Renal cortical epithelial cell (primary cell): Measurements from ENCODE around the gene SEC31A. TPM values are rescaled to one million over a fixed set of nuclear protein-coding genes. Genes with fewer than 3 reads are reported as not detected.
"Not testable (repeated sequence)": the region's sequence is repeated elsewhere in the genome, so short reads cannot be mapped to it uniquely, and the experiment has no call there.

Source experiments
- DNase-seq: peaks from one replicate; pipeline ENCODE4 v3.0.0-alpha.2; 2011; ENCODE audit warnings: low read depth
- total RNA-seq: library from RNA; depleted of rRNA; stranded (reverse); fragments of >200 nt; gene quantifications from 2 replicates; pipeline ENCODE4 v1.2.3, GENCODE V29; 2014

Gene SEC31A
- total RNA-seq, 1 donor from 2014 or later, result 381 TPM

DNA sequence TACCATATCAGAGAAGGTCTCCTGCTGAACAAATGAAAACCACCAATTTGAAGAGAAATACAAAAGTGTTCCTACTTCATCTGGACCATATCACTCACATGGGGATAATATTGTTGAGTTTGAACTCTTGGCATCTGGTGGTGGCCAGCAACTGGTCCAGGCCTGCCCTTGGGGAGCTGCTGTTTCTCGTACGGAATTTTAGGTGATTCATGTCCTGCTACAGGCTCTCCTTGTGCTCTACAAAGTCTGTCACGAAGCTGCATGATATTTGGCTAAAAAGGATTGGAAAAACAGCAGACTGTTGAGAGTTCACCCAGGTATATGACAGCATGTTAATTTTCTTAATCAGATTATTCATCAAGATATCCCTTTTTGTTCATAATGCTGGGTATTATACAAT lies 42.2 kb downstream of the SEC31A start:
- DNase-seq, result no peak

DNA sequence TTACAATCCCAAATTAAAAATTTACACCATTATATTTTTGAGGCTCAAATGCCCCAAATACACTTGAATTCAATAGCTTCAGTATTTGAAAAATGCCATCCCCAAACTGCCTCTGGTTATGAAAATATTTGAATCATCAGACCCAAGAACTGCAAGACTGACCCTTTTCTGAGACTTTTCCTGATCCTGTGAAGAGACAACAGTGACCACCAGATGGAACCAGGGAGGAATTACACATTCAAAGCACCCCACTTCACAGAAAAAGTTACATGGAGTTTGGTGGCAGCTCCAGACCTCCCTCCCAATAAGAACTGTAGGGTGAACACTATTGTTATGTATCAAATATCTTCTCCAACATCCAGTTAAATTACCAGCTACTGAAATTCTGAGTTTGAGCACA lies 48.4 kb downstream of the SEC31A start:
- DNase-seq, result peak; percentile 11

DNA sequence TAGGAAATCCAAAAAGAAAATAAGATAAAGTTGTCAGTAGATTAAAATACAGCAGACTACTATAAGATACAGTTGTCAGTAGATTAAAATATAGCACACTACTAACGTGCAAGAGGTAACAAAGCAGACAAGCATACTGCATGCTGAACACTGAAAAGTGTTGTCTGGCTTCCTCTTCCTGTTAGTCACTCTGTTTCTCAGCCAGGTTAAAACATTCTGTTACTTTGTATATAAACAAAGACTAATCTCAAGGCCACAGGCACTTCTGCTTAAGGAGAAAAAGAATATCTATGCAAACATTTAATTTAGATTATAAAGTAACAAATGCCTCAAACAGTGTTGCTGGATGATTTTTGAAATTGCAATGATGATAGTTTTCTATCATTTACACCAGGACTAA lies 51.3 kb downstream of the SEC31A start:
- DNase-seq, result no peak

DNA sequence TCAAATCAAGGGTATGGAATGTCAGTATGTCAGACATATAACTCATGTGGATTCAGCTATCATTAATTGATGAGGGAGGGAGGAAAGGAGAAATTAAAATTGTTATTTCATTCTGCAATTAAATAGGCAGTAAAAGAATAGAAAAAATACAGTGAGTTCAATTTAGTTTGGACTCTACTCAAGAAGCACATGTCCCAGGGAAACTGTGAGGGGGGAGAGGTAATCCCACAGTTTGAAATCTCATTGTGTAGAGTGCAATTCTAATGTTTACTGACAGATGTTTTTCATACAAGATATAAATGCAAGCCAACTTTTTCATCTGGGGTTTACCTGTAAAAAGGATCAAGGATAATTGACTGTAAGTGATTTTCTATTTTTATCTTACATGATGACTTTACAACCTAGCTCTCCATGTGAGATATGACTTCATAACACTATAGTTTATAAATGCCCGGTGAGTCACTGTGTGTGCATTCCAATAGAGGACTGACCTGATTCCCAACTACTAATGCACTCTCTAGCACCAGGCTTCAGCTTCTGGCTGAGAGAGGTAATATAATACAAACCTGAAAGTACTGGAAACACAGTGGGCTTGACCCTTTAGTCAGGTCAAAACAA lies 57.1 kb downstream of the SEC31A start:
- DNase-seq, result peak; percentile 32

DNA sequence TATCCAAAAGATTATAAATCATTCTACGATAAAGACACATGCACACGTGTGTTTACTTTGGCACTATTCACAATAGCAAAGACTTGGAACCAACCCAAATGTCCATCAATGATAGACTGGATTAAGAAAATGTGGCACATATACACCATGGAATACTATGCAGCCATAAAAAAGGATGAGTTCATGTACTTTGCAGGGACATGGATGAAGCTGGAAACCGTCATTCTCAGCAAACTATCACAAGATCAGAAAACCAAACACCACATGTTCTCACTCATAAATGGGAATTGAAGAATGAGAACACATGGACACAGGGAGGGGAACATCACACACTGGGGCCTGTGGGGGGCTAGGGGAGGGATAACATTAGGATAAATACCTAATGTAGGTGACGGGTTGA lies 57.9 kb downstream of the SEC31A start:
- not testable (repeated sequence) for DNase-seq

DNA sequence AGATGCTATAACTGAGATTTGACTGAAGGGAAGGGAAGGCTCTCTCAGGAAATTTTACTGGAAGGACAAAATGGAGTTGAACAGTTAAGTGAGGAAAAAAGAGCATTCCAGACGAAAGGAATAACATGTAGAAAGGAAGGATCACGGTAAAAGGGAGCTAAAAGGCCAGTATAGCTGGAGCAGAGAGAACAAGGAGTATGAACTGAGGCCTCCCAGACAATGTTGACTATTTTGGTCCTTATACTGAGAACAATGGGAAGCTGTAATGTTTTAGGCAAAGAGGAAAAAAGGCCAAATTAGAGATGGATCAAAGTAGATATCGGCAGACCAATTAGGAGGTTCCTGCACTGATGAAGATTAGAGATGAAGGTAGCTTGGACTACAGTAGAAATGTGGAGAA lies 65.5 kb downstream of the SEC31A start:
- DNase-seq, result no peak

DNA sequence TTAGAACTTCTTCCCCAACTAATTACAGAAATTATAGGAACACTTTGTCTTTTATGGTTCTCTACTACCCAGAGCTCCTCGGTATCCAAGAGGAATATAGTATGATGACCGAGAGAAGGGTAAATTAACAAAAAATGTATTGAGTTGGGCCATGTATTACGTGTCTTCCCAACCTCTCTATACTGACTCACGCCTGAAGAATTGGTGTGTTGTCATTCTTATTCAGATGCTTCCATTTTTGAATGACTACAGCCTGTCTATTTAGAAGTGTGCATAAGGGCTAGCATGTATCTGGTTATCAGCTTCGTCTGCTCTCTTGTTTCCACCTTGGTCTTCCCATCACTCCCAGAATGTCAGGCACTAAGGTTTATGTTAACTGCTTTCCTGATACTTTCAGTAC lies 67.9 kb downstream of the SEC31A start:
- DNase-seq, result no peak

DNA sequence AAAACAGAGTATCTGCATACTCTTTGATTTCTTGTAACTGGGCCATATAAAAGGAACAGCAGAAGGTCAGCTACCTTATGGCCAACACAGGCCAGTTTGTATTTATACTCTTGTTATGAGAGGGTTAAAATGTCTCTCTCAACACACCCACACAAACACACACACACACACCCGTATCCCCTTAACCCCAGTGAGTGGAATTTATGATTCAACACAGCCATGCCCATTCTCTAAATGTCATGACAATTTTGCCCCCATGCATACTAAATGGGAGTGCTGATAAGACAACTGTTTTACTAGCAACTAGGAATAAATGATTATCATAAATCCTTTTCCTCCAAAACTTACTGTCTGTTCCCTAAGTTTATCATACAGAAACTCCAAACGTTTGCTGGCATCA lies 70.3 kb downstream of the SEC31A start:
- DNase-seq, result no peak

DNA sequence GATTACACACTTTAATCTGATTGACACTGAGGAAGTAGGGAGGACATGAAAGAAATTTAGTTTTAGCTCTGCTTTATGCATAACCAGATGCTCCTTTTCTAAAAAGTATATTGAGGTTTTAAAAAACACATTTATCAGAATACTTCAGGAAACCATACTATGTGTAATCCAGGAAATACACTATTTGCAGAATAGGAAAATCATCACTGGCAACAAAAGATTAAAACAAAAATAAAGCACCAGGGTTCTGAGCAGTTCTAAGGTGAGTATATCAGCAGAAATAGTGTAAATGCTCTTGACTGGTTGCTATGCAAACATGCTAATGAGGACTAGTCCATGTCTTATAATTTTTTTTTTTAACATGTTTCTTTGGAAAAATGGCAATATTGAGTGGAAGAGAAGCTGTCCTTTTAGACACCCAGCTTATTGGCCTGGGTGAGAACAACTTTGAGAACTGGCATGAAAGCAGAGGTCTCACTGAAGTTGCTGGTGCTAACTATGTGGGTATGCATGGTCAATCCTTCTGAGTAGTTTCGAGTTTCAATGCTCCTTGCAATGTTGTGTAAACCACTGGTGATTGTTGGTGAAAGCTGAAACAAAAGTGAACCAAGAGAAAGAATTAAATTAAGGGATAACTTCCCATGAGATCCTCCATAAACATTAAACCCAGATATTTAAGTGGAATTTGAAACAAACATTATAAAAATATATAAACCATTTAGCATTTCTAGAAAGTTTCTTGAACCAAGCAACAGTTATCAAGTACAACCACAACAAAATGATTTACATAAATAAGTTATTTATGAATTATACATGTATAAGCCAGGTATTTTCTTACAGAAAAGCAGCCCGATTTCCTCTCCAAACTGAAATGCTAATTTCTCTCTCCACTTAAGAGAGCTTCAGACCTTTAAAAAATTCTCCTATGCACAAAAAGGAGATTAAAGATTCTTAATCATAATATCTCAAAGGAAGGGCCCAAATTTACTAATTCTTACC lies 72.0 kb downstream of the SEC31A start:
- DNase-seq, result no peak

DNA sequence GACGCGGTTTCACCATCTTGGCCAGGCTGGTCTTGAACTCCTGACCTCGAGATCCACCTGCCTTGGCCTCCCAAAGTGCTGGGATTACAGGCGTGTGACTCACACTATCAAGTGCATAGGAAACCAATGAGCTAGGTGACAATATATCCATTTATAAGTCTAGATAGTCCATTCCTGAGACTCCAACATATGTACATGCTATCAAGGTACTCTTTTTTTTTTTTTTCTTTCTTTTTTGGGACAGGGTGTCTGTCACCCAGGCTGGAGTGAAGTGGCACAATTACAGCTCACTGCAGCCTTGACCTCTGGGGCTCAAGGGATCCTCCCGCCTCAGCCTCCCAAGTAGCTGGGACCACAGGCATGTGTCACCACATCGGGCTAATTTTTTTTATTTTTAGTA lies 74.1 kb downstream of the SEC31A start:
- DNase-seq, result not testable (repeated sequence)

DNA sequence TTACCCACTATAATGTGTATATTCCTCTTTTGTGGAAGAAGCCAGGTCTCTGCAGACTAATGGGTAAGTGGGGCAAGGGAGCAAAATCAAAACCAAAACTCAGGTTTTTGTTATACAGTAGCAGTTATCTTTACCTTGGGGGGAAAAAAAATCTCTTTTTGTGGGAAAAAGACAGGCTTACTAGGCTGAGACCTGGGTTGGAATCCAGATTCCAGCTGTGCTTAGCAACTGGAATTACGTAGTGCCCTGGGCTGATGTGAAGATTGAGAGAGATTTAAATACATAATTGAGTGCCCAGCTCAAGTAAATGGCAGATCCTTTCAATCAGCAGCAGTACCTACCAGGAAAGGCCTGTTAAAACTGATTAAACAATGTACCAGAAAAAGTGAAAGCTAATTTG lies 76.9 kb downstream of the SEC31A start:
- DNase-seq, result no peak

DNA sequence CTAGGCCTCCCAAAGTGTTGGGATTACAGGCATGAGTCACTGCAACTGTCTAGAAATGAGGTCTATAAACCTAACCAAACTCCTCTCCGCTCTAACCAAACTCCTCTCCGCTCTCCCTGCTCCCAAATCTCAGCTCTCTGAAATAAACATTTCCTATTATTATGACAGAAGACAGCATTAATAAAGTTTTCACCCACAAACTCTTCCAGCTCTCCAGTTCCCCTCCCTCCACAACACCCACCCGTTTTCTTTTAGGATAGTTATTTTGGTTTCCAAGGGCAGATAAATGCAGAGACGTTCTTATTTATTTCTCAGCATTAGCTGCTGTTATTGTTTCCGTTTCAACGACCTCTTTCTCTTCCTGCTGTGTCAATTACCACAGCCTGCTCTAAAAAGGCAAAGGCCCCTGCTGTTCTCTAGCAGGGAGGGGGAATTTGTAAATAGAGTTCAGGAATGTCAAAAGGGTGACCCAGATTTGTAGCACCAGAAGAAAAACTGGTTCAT lies 79.1 kb downstream of the SEC31A start:
- DNase-seq, result no peak

DNA sequence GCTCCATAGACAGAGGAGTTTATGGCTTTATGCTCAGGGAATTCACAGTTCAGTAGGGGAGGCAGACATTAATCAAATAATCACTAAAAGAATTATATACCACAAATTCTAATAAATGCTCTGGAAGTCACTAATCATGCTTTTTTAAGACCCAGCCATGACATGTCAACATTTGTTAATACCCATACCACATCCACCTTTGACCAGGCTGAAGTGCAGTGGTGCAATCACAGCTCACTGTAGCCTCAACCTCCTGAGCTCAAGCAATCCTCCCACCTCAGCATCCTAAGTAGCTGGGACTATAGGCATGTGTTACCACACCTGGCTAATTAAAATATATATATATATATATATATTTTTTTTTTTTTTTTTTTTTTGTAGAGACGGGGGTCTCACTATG lies 79.6 kb downstream of the SEC31A start:
- DNase-seq, result no peak

DNA sequence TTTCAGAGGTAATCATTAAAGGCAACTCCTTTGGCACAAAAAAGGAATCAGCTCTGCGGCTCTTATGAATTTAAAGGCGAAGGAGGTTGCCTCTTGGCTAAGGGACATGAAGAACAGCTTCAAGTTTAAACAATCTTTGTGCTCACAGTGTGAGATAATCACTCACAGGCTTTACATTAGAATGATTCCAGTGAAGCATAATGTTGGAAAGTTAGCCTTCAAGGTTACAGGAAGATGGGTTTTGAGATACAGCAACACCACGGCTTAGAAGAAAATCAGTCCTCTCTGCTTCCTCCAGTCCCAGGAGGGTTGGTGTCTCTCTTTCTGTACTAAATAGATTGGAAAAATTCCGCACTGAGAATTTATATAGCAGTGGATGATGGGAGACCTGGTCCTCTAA lies 80.8 kb downstream of the SEC31A start:
- peak; percentile 44 for DNase-seq

DNA sequence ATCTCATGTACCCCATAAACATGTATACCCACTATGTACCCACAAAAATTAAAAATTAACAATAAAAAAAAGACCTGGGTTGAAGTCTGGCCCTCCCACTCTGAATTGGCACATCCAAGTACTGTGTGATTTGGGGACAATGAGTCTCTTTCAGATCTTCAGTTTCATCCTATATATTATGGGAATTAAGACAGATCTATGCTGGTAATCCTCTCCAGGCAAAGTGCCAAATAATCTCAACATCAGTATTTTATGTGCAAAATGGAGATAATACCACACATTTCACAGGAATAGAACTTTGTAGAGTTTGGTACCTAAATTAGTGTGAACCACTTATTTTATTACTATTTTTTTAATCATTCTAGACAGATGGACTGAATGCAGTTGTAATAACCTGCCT lies 81.3 kb downstream of the SEC31A start:
- DNase-seq, result no peak

DNA sequence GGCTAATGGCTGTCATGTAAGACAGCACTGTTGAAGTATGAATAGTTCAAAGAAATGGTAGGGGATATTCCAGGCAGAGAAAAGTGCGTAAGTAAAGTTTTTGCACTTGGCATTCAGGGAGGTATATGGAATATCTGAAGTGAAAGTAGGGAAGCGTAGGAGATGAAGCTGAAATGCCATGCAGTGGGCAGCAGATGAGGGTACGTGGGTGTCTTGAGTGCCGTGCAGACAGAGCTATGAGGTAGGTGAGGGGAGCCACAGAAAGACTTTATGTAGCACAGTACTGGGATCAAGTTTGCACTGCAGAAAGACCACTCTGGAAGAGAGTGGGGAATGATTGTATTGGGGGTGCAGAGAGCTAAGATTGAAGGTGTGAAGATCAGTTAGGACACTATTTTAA lies 87.2 kb downstream of the SEC31A start:
- DNase-seq, result no peak

DNA sequence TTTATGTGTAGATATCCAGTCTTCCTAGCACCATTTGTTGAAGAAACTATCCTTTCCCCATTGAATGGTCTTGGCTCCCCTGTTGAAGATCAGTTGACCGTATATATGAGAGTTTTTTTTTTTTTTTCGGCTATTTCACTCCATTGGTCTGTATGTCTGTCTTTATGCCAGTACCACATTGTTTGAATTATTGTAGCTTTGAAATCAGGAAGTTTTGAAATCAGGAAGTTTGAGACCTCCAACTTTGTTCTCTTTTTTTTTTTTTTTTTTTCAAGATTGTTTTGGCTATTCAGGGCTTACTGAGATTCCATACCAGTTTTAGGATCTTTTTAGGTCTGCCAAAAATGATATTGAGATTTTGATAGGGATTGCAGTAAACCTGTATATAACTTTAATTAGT lies 88.0 kb downstream of the SEC31A start:
- DNase-seq, result no peak

DNA sequence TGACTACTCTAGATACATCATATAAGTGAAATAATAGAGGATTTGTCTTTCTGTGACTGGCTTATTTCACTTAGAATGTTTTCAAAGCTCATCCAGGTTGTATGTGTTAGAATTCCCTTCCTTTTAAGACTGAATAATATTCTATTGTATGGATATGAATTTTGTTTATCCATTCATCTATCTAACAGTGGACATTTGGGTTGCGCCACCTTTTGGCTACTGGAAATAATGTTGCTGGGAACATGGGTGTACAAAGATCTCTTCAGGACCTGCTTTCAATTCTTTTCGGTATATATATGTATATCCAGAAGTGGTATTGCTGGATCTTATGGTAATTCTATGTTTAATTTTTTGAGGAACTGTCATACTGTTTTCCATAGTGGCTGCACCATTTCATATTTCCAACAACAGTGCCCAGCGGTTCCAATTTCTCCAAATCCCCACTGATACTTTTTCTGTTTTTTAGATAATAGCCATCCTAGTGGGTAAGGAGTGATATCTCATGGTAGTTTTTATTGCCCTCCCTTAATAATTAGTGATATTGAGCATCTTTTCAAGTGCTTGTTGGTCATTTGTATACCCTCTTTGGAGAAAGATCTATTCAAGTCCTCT lies 88.9 kb downstream of the SEC31A start:
- no peak for DNase-seq

DNA sequence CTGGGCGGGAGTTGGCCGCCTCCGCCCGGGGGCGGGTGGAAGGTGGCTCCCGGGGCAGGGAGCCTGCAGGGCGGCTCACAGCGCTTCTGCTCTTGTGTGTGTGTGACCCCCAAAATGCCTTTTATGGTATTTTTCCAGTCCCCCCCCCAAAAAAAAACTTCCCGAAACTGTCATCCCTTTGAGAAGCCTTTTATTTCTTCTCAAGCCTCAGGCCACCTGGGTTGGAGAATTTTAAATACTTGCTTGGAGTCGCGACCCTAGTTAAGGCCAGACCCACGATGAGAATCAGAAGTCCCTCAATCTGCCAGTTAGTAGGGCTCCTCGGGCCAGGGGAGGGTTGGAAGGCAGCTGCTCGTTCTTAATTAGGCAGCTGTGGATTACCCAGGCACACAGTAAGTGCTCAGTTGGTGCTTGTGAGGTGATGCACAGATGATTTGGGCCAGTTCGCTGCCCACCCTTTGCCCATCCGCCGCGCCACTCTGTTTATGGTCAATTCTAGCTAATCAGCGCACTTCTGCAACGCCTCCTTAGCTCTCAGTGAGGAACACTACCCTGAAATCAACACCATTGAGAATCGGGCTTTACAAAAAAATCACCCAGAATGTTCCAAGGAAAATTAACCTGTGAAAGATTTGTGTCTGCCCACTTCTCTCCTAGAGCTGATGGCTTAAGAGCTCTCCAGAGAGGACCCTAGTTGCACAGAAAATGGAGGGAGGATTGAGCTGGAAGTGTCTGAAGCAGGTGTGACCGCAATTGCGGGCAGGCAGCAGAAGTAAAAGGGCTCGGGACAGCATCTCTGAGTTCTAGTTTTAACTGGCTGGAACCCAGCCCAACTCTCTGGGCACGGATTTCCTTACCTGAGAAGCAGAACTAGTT lies 91.7 kb downstream of the SEC31A start:
- no peak for DNase-seq

DNA sequence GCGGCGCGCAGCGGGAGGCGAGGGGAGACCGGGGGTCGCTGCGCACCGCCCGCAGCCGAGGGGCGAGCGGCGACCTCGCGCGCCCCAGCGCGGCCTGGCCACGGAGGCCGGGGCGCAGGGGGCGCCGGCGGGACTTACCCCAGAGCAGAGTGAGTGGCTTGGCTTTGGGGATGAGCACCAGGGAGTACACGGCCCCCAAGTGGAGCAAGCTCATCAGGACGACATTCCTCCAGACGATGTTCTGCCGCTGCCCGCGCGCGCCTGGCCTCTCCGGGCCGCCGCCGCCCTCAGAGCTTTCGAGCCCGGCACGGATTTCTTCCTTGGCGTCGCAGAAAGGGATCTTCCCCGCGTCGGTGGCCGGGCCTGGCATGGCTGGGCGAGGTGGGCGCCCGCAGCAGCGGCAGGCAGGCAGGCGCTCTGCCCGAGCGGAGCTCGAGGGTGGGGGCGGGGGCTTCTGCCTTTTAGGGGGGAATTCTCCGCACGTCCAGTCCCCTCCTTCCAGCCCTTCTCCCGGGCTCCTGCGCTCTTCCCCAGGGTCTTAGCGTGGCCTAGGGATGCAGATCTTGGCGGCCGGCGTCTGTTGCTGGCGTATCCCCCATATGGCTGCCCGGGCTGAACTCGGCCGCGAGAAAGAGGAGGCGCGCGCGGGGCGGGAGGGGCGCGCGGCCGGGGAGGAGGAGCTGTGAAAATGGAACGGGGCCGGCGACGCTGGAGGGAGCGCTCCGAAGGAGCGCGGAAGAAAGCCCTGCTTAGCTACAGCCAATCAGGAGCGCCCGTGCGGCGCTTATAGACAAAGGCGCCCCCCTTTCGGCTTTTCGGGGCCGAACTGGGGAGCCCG lies 92.6 kb downstream of the SEC31A start, which contains the start of gene SCD5:
Gene SCD5 (minus strand): TSS at position 629 of the 838 bp plus-strand sequence. CDS start 259 bp downstream, at position 370.
- no peak for DNase-seq
